HepG2 (cell line): ENCODE results near the gene CAPZA2. TPM values are rescaled to one million over a fixed set of nuclear protein-coding genes. Genes with fewer than 3 reads are reported as not detected.

ENCODE experiments used
- ATAC-seq: fragments of 200-7000 bp; cut with Tn5 transposase; 3 replicates; pipeline ENCODE4 v1.9.1; 2020; ENCODE audit warnings: mild to moderate bottlenecking, moderate library complexity
- BruUV-seq: library from RNA; stranded (reverse); fragments of 400-500 nt; replicated peaks from 2 replicates; lab custom pipeline; 2021; lab: Mats Ljungman, UMichigan
- CTCF ChIA-PET: fragments of 300-600 bp; formaldehyde crosslinking; extraction: SDS; loops from one replicate; lab custom pipeline; 2021; ENCODE audit warnings: low total read pairs, inconsistent platforms, low intra/inter-chr PET ratio; lab: Yijun Ruan, JAX
- POLR2A ChIA-PET: fragments of 350-600 bp; sonication (Branson Sonifier 250); formaldehyde crosslinking; loops from one replicate; lab custom pipeline; 2020; ENCODE audit warnings: antibody characterized with exemption, inconsistent platforms; lab: Yijun Ruan, JAX
- DNase-seq: peaks from one replicate; pipeline ENCODE4 v3.0.0-alpha.2; 2015; ENCODE audit warnings: low spot score
- FAIRE-seq: peaks from 3 replicates; lab custom pipeline; 2011; peaks lifted over from hg19 to GRCh38; lab: Jason Lieb, UNC
- H2AFZ ChIP-seq: one replicate; pipeline ENCODE4 v1.6.1; 2011; ENCODE audit warnings: low read length, inconsistent platforms
- H3K27ac ChIP-seq: fragments of 300-600 bp; 3 replicates; pipeline ENCODE4 v1.8.0; 2011; ENCODE audit warnings: mixed run types, mild to moderate bottlenecking, mixed read lengths, low read length, inconsistent platforms; ENCODE audit not compliant: insufficient read depth; ENCODE audit errors: extremely low read length
- H3K27me3 ChIP-seq, 2 experiments: fragments of 200-600 bp in 1 of 2; 2 replicates in 1 of 2; 3 replicates in 1 of 2; pipeline versions ENCODE4 v1.6.0 to v1.8.0; 2011; ENCODE audit warnings: low read length in 2 of 2, mild to moderate bottlenecking in 2 of 2, moderate library complexity in 2 of 2, inconsistent platforms in 1 of 2; ENCODE audit not compliant: insufficient read depth in 2 of 2, control insufficient read depth in 1 of 2
- H3K36me3 ChIP-seq, 2 experiments: fragments of 200-600 bp in 1 of 2; replicated peaks in 1 of 2; 2 replicates in 1 of 2; 3 replicates in 1 of 2; pipeline versions ENCODE4 v1.5.1 to v1.8.0; 2011; ENCODE audit warnings: low read length in 2 of 2, inconsistent platforms in 1 of 2; ENCODE audit not compliant: insufficient read depth in 2 of 2, control insufficient read depth in 1 of 2
- H3K4me1 ChIP-seq: 2 replicates; pipeline ENCODE4 v1.5.1; 2012; ENCODE audit warnings: low read length, inconsistent platforms; ENCODE audit not compliant: insufficient read depth
- H3K4me2 ChIP-seq: 2 replicates; pipeline ENCODE4 v1.6.0; 2011; ENCODE audit warnings: low read depth, low read length, inconsistent platforms
- H3K4me3 ChIP-seq, 3 experiments: fragments of 200-600 bp in 1 of 3; sonication (generic), shearing (Covaris generic) in 1 of 3; replicated peaks in 1 of 3; 2 replicates each; pipeline ENCODE4 v1.5.1; 2011 to 2016; ENCODE audit warnings: low read length in 3 of 3, inconsistent platforms in 2 of 3, low read depth in 2 of 3, mild to moderate bottlenecking in 2 of 3, control low read depth in 1 of 3, mixed read lengths in 1 of 3; ENCODE audit not compliant: insufficient read depth in 1 of 3
- H3K79me2 ChIP-seq: one replicate; pipeline ENCODE4 v1.6.1; 2011; ENCODE audit warnings: low read length, inconsistent platforms; ENCODE audit not compliant: insufficient read depth
- H3K9ac ChIP-seq: 2 replicates; pipeline ENCODE4 v1.6.0; 2011; ENCODE audit warnings: mild to moderate bottlenecking, low read depth, low read length, inconsistent platforms; ENCODE audit not compliant: insufficient read depth
- H3K9me3 ChIP-seq: 2 replicates; pipeline ENCODE4 v1.5.1; 2012; ENCODE audit warnings: mild to moderate bottlenecking, low read length
- H4K20me1 ChIP-seq: 2 replicates; pipeline ENCODE4 v1.6.0; 2011; ENCODE audit warnings: inconsistent platforms, mild to moderate bottlenecking, low read length, moderate library complexity; ENCODE audit not compliant: insufficient read depth
- CBFB ChIP-seq: sonication (generic); formaldehyde crosslinking; IDR thresholded peaks from 2 replicates; pipeline ENCODE4 v1.4.0; 2020; ENCODE audit warnings: missing genetic modification reagents
- HDAC1 ChIP-seq: sonication (generic); formaldehyde crosslinking; IDR thresholded peaks from 2 replicates; pipeline ENCODE4 v1.5.1; 2020; ENCODE audit warnings: mild to moderate bottlenecking, missing genetic modification reagents
- MYC ChIP-seq: sonication (generic); formaldehyde crosslinking; IDR thresholded peaks from 2 replicates; pipeline ENCODE4 v1.9.0; 2021; ENCODE audit warnings: missing genetic modification reagents, borderline replicate concordance
- MYPOP ChIP-seq: sonication (generic); formaldehyde crosslinking; IDR thresholded peaks from 2 replicates; pipeline ENCODE4 v1.8.1; 2023; ENCODE audit warnings: mild to moderate bottlenecking, moderate library complexity, missing genetic modification reagents
- PAWR ChIP-seq: sonication (generic); formaldehyde crosslinking; IDR thresholded peaks from 2 replicates; pipeline ENCODE4 v1.4.0; 2020; ENCODE audit warnings: missing genetic modification reagents, mild to moderate bottlenecking, borderline replicate concordance
- SKI ChIP-seq: fragments of 450-650 bp; IDR thresholded peaks from one replicate; pipeline ENCODE4 v1.6.1; 2018; ENCODE audit warnings: mild to moderate bottlenecking; ENCODE audit not compliant: partially characterized antibody
- SMYD3 ChIP-seq: sonication (generic); formaldehyde crosslinking; IDR thresholded peaks from 2 replicates; pipeline ENCODE4 v1.8.1; 2023; ENCODE audit warnings: mild to moderate bottlenecking, missing genetic modification reagents
- SOX5 ChIP-seq: IDR thresholded peaks from 2 replicates; pipeline ENCODE4 v1.6.1; 2016; ENCODE audit warnings: borderline replicate concordance
- TBX2 ChIP-seq: sonication (generic); formaldehyde crosslinking; IDR thresholded peaks from 2 replicates; pipeline ENCODE4 v1.5.0; 2020; ENCODE audit warnings: missing genetic modification reagents, mild to moderate bottlenecking, borderline replicate concordance
- ZBTB3 ChIP-seq: sonication (generic); formaldehyde crosslinking; IDR thresholded peaks from 2 replicates; pipeline ENCODE4 v1.4.0; 2020; ENCODE audit warnings: low read depth, mild to moderate bottlenecking, moderate library complexity, missing genetic modification reagents, borderline replicate concordance
- ZBTB7B ChIP-seq: sonication (generic); formaldehyde crosslinking; IDR thresholded peaks from 2 replicates; pipeline ENCODE4 v1.4.0; 2020; ENCODE audit warnings: missing genetic modification reagents
- ZFP82 ChIP-seq: sonication (generic); formaldehyde crosslinking; IDR thresholded peaks from 2 replicates; pipeline ENCODE4 v1.5.1; 2020; ENCODE audit warnings: mild to moderate bottlenecking, missing genetic modification reagents, borderline replicate concordance
- ZNF124 ChIP-seq: sonication (generic); formaldehyde crosslinking; IDR thresholded peaks from 2 replicates; pipeline ENCODE4 v1.4.0; 2020; ENCODE audit warnings: missing genetic modification reagents
- ZNF17 ChIP-seq: sonication (generic); formaldehyde crosslinking; IDR thresholded peaks from 2 replicates; pipeline ENCODE4 v1.5.0; 2020; ENCODE audit warnings: mild to moderate bottlenecking, missing genetic modification reagents
- ZNF512 ChIP-seq: sonication (generic); formaldehyde crosslinking; IDR thresholded peaks from 2 replicates; pipeline ENCODE4 v1.4.0; 2020; ENCODE audit warnings: mild to moderate bottlenecking, missing genetic modification reagents
- ZNF552 ChIP-seq: sonication (generic); formaldehyde crosslinking; IDR thresholded peaks from 2 replicates; pipeline ENCODE4 v1.9.0; 2022; ENCODE audit warnings: missing genetic modification reagents, mild to moderate bottlenecking, borderline replicate concordance
- ZNF614 ChIP-seq: IDR thresholded peaks from 2 replicates; pipeline ENCODE4 v1.6.1; 2018; ENCODE audit warnings: missing biosample characterization, missing genetic modification reagents, inconsistent platforms, borderline replicate concordance
- WGBS: methylation state at CpG from one replicate; pipeline ENCODE4 v1.1.6; 2017; ENCODE audit warnings: low lambda C conversion rate; 5-methylcytosine and 5-hydroxymethylcytosine counted together
- in situ Hi-C: cut with HindIII; loops from 2 replicates; pipeline ENCODE4 v1.10.0; 2017; ENCODE audit warnings: low pct_unique_long_range_greater_than_20kb; ENCODE audit not compliant: extremely low pct_ligation_motif_present
- intact Hi-C: fragments of 100-400 bp; cut with micrococcal nuclease; formaldehyde crosslinking; loops from one replicate; pipeline ENCODE4 v1.10.0; 2022; ENCODE audit not compliant: unreplicated experiment
- polyA plus RNA-seq, 8 experiments: library from polyadenylated mRNA; depleted of rRNA in 3 of 8; stranded (reverse) in 7 of 8; unstranded in 1 of 8; fragments of >200 nt; fragmentation: Illumina TruSeq in 4 of 8; extraction: Trizol in 4 of 8; gene quantifications; 2 replicates each; pipeline versions ENCODE4 v1.2.1 to v1.2.3, GENCODE V29; 2011 to 2016; ENCODE audit warnings: low read depth in 4 of 8, missing spikeins in 1 of 8, mixed read lengths in 1 of 8; ENCODE audit not compliant: insufficient read depth in 1 of 8
- total RNA-seq, 5 experiments: library from RNA; depleted of rRNA; stranded (reverse); fragments of >200 nt; fragmentation: Illumina TruSeq; extraction: Trizol; gene quantifications; 2 replicates each; pipeline ENCODE4 v1.2.3, GENCODE V29; 2016; ENCODE audit warnings: low read depth in 1 of 5
- TF ChIP-seq, protein P1 (sequence below): IDR thresholded peaks from 2 replicates; pipeline ENCODE4 v1.6.1; 2018; ENCODE audit warnings: missing genetic modification reagents

The CAPZA2 gene
- total and polyA plus RNA-seq, 2 of the 13 experiments (the other 11 are each of a cell fraction or from before 2014, with no cell fraction given), result 38.4 to 199 TPM

- H2AFZ ChIP-seq, result no peak overlapping the region
- no peak for FAIRE-seq
- no peak overlapping the region for H3K4me2 ChIP-seq
- CTCF ChIA-PET, result no interaction called here
- H3K27me3 ChIP-seq, result no peaks in the 10 kb centered on the region
- in situ Hi-C loops (no loop called here), intact Hi-C loops (no loop called here)
- H3K79me2 ChIP-seq, result no peaks in the 10 kb centered on the region
- 69% methylated on average over 3 of the region's 3 CpGs for WGBS
- H3K4me1 ChIP-seq, result no peaks in the 10 kb centered on the region
- no peaks in the 10 kb centered on the region for H4K20me1 ChIP-seq
- H3K36me3 ChIP-seq, result no peaks in the 10 kb centered on the region
- TF ChIP-seq ZNF512 (CRISPR knock-in tag), result no peak
- no peak for TF ChIP-seq CBFB (CRISPR knock-in tag)
- TF ChIP-seq ZNF552 (CRISPR knock-in tag), result no peak
- TF ChIP-seq ZBTB7B (CRISPR knock-in tag), result no peak
- TF ChIP-seq ZFP82 (CRISPR knock-in tag), result no peak
- TF ChIP-seq, protein P1, sequence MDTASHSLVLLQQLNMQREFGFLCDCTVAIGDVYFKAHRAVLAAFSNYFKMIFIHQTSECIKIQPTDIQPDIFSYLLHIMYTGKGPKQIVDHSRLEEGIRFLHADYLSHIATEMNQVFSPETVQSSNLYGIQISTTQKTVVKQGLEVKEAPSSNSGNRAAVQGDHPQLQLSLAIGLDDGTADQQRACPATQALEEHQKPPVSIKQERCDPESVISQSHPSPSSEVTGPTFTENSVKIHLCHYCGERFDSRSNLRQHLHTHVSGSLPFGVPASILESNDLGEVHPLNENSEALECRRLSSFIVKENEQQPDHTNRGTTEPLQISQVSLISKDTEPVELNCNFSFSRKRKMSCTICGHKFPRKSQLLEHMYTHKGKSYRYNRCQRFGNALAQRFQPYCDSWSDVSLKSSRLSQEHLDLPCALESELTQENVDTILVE (CRISPR knock-in tag), result no peak
- TF ChIP-seq ZNF17 (CRISPR knock-in tag), result no peak
- TF ChIP-seq MYPOP (CRISPR knock-in tag), result no peak
- no peak for TF ChIP-seq TBX2 (CRISPR knock-in tag)
- TF ChIP-seq ZNF124, result no peak
- TF ChIP-seq HDAC1 (CRISPR knock-in tag), result no peak
- no peak for TF ChIP-seq ZNF614 (CRISPR knock-in tag)
- no peak for TF ChIP-seq SOX5 (CRISPR knock-in tag)
- TF ChIP-seq SKI, result no peak
- TF ChIP-seq PAWR, result no peak
- TF ChIP-seq SMYD3 (CRISPR knock-in tag), result no peak
- no peak for TF ChIP-seq ZBTB3 (CRISPR knock-in tag)
- no peak for TF ChIP-seq MYC (CRISPR knock-in tag)
- no peak for DNase-seq
- H3K9me3 ChIP-seq, result no peaks in the 10 kb centered on the region
- POLR2A ChIA-PET, result no interaction called here
- H3K4me3 ChIP-seq, result no peak overlapping the region
- no peak overlapping the region for H3K9ac ChIP-seq
- no peak overlapping the region for H3K27ac ChIP-seq
- no TSS peak for BruUV-seq
- ATAC-seq, result no peak
Measured at GRCh38 chr7:116851671-116852070, 10.7 kb upstream of the CAPZA2 start.
